ENCODE results near the gene PLA1A.
"Not testable (repeated sequence)": the region's sequence is repeated elsewhere in the genome, so short reads cannot be mapped to it uniquely, and the experiment has no call there.

GRCh38 chr3:119594929-119595328, 2.8 kb upstream of the PLA1A start:
- TF ChIP-seq CTCF (IDR thresholded peaks at IDR 0.05 in 4 of 5, conservative IDR thresholded peaks at IDR 0.05 in 1 of 5); POLR2A (IDR thresholded peaks at IDR 0.05): not testable (repeated sequence)

Measured in gastrocnemius medialis (tissue), 4 donors.